Ramos (cell line): Measurements from ENCODE around the gene SSX2IP.

Experiments
- in situ Hi-C: fragments of 300-500 bp; cut with MboI; formaldehyde crosslinking; loops from one replicate; pipeline ENCODE4 v1.14.3; 2022; ENCODE audit warnings: low sequenced_read_pairs; ENCODE audit not compliant: unreplicated experiment

Gene SSX2IP

DNA sequence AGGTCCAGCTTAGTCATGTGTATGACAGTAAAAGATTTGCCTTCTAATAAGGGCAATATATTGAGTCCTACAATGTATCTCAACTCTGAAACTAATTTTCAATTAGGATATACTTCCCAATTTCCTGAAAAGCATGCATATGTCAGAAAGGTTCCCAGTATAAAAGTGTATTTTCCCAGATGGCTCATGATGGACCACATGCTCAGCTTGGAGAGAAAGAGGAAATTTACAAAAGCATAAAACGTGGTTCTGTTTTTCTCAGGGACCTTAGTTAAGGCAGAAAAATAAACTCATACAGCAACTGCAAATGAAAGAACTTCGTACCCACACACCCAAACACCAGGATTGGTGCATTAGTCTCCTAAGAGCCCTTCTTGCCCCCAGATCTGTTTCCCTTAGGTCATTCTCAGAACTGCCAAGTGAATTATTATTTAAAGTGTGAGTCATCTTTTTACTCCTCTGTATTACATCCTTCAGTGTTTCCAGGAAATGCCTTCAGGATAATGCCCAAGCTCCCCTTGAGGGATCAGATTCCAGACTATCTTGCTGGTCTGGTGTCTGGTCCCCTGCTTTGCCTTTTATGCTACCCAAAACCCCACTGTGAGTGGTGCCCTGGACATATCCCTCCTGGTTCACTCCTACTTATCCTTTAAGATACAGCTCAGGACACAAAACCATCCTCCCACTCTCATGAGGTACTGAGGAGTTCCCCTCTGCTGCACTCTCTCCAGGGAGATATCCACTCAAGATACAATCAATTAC, 57.4 kb downstream of the SSX2IP start:
- in situ Hi-C loops = loop anchor here (10.0 kb wide), 1 partner anchor 122 kb away; no protein-coding TSS in a partner anchor

DNA sequence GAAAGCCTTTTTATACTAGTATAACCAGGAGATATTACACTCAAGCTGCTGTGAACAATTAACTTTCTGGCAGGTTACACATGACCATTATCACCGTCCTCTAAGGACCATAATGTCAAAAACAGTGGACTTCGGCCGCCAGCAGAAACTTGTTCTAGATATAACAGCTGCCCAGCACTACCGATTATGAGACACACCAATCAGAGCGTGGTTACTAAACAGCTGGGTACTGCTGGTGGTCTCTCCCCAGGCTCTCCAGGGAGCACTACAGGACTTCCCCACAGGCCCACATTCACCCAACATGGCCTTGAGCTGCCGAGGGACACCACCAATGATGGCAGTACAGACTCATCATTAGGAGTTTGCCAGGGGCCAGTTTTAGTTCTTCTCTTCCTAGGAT, 58.1 kb downstream of the SSX2IP start:
- in situ Hi-C loops = loop anchor here (10.0 kb wide), 1 partner anchor 123 kb away; no protein-coding TSS in a partner anchor

DNA sequence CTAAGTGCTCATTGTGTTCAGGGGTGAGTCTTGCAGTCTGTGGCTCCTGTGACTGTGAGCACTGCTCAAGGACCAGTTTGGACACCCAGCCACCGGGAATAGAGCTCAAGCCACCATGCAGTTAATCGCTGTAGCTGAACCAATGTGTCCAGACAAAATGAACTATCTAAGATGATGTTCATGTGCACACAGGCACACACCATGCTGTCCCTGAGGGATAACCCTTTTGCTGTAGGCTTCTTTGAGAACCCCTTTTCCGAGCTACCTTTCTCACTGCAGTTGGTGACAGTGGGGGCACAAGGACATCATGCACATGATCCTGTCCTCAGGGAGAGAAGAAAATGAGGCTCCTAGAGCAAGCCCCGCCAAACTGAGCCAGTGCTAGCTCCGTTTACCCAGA, 65.4 kb downstream of the SSX2IP start:
- in situ Hi-C loops = loop anchor here (10.0 to 25.0 kb wide), 3 partner anchors 180 to 713 kb away; partner anchors contain the start of gene PRKACB

DNA sequence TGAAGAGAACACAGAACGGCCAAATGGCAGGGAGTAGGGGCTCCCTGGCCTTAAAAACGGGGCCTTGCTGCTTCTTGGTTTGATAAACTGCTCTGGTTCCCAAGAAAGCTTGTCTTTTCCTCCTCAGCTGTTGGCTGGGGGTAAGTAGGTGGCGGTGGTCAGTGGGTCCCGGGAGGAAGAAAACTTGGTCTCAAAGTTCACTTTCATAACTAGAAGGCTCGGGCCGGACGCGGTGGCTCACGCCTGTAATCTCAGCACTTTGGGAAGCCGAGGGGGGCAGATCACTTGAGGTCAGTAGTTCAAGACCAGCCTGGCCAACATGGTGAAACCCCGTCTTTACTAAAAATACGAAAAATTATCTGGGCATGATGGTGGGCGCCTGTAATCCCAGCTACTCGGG, 68.7 kb downstream of the SSX2IP start:
- in situ Hi-C loops = loop anchor here (10.0 to 25.0 kb wide), 3 partner anchors 177 to 709 kb away; partner anchors contain the start of gene PRKACB

DNA sequence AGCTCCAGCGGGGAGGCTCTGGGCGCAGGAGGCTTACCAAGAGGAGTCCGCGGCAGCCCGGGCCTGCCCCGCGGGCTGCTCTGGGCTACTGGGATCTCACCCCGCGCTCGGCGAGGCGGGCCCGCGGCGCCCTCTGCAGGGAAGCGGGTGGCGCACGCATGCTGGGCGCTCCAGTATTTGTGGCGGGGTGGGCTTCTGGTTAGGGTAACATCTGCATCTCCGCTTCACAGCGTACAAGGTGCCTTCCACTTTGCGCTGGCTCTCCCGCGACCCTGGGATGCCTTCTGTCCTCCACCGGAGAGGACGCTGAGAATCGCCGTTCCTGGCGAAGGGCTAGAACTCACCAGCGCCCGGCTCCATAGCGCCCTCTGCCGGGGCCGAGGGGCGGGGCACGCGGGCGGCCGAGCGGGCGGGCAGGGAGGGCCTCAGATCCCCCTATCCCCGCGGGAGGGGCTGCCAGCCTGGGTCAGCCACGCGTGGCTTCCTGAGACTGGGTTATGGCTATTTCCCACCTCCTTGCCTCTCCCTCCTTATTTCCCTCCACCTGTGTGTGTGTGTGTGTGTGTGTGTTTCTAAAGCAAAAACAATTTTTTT, 69.4 kb downstream of the SSX2IP start:
- in situ Hi-C loops = loop anchor here (10.0 to 25.0 kb wide), 3 partner anchors 176 to 709 kb away; partner anchors contain the start of gene PRKACB

DNA sequence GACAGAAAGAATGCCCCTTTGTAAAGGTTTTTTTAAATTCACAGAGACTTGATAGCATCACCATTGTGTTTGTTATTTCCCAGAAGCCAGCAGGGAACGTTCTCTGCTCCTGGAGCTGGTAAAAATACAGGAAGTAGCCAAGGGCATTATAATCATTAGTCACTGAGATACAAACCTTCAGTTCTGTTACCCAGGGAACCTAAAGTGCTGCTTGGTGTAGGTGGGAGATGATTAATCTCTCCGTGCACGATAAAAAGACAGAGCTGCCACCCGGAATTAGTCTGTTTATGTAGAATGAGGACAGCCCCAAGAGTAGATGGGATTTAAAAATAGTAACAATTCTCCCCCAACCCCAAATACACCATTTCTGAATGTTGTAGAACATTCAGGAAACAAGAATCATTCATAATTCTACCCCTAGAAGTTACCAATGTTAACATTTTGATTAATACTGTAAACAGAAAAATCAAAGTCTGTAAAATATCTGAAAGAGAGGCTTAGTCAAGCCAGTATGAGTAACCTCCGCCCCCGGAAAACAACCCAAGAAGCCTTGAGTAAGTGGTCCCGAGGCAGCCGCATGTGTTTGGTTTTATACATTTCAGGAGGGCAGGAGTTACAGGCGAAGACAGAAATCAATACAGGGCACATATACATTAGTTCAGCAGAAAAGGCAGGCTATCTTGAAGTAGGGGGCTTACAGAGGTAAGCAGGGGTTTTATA, 70.7 kb downstream of the SSX2IP start:
- in situ Hi-C loops = loop anchor here (10.0 to 25.0 kb wide), 3 partner anchors 175 to 707 kb away; partner anchors contain the start of gene PRKACB

DNA sequence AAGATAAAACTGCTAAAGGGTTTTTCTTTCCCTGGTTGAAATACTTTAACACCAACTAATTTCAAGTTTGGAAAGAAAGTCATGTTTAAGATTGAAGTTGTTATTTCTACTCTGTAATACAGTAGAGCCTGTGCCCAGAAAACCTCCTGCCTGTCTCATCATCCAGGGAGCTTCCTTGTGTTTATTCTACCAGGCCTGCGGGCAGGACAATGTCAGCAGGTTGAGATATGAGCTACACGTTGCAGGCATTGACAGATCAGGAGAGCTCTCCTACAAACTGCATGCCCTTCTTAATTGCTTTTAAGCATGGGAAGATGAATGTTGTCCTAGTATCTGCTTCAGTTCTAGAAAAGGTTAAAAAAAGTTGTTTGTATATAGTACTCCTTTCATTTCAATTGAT, 72.9 kb downstream of the SSX2IP start:
- in situ Hi-C loops = loop anchor here (25.0 kb wide), 2 partner anchors 480 to 705 kb away; partner anchors contain the start of gene PRKACB

DNA sequence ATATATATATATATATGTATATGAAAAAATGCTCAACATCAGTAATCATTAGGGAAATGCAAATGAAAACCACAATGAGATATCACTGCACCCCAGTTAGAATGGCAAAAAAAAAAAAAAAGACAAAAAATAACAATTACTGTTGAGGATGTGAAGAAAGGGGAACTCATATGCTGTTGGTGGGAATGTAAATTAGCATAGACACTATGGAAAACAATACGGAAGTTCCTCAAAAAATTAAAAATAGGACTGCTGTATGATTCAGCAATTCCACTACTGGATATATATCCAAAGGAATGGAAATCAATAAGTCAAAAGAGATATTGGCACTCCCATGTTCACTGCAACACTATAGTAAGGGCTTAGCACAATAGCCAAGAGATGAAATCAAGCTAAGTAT, 74.5 kb downstream of the SSX2IP start:
- in situ Hi-C loops = loop anchor here (25.0 kb wide), 2 partner anchors 478 to 703 kb away; partner anchors contain the start of gene PRKACB

DNA sequence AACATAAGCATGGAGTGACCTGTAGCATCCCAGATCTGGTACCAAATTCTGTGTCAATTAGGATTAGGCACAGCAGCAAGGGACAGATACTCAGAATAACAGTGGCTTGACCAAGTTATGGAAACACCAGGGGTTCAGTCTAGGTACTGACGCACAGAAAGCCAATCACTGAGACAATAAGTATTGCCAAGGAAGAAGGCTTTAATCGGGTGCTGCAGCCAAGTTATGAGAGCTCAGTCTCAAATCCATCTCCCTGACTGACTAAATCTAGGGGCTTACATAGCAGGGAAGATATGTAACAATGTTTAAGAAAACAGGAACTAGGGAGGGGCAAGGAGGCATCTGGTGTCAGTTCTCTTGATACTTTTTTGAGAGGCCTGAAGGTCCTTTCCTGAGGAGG, 76.4 kb downstream of the SSX2IP start:
- in situ Hi-C loops = loop anchor here (25.0 kb wide), 2 partner anchors 477 to 702 kb away; partner anchors contain the start of gene PRKACB

DNA sequence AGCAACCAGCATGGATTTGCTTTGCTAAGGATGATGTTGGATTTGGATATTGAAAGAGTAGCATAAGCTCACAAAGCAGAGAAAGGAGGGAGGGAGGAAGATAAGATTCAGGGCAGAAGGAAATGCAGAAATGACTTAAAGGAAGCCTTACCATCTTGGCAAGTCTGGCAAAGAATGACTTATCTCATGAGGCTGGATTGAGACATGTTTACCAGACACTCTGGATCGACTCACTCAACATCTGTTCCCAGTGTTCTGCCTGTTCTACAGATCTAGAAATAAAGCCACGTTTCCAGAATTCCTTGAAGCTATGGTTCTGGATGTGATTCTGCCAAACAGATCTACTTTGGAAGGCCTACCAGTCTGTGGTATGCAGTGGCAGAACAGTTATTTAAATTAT, 77.2 kb downstream of the SSX2IP start:
- in situ Hi-C loops = loop anchor here (25.0 kb wide), 2 partner anchors 476 to 701 kb away; partner anchors contain the start of gene PRKACB

DNA sequence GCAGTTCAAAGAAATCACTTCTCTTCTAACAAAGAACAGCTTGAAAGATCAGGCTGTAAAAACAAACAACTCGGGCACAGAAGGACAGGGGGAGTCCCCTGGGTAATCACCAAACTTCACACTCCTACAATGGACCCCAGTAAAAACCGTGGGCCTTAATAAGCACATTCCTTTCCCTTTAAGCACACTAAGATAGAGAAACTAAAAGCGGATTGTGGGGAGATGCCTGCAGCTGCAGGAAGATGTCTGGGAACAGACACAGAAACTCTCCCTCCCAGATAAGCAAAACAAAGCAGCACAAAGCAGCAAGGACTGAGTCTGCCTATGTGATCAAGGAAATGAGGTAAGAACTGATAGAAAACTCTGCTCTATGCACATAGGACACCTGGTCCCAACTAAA, 78.5 kb downstream of the SSX2IP start:
- in situ Hi-C loops = loop anchor here (25.0 kb wide), 2 partner anchors 474 to 699 kb away; partner anchors contain the start of gene PRKACB

DNA sequence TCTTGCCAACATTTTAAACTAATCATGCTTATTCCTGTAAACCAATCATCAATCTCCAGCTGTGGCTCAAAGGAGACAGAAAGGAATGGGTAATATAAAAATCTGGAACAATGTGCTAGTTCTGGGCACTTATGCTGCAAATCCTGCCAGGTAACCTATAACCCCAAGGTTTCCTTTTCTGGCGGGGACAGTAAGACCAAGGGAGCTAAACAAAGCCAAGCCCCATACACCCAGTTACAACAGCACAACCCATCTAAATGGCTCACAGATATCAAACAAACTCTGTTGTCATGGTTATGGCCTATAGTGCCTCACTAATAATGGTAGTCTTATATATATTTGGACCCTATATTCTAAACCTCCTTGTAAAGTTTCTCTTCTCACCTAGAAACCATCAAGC, 79.2 kb downstream of the SSX2IP start:
- in situ Hi-C loops = loop anchor here (25.0 kb wide), 2 partner anchors 474 to 699 kb away; partner anchors contain the start of gene PRKACB

DNA sequence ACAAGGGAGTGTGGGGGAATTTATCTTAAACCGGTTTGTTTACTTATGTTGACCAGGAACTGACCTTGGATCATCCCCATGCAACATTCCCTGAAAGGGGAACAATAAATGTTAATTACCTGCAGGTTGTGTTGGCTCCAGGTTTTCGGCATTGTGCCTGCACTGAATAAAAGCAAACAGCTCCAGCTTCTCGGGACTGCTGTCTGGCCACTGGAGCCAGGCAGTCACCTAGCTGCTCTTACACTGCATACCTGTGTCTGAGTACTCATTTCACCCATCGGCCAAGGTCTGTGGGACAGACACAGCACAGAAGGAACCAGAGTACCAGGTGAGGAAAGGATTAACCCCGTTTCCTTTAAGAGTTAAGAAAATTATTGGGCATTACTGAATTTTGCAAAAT, 83.3 kb downstream of the SSX2IP start:
- in situ Hi-C loops = loop anchor here (25.0 kb wide), 2 partner anchors 470 to 695 kb away; partner anchors contain the start of gene PRKACB

DNA sequence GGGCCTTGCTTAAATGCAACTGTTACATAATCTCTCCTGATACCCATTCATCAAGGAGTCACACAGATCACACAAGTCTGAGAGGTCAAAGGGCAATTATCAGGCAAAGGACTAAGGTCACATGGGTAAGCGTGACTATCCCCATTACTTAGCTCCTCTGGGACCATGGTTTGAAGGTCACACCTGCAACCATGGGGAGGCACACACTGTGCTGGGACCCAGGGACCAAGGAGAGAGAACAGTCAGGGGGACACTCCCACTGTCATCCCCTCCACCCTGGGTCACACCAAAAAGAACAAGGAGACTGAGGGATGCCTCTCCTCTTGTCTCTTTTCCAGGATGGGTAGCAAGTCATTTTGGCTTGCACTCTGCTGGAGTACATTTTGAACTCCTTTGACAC, 85.1 kb downstream of the SSX2IP start:
- in situ Hi-C loops = loop anchor here (25.0 kb wide), 2 partner anchors 468 to 693 kb away; partner anchors contain the start of gene PRKACB

DNA sequence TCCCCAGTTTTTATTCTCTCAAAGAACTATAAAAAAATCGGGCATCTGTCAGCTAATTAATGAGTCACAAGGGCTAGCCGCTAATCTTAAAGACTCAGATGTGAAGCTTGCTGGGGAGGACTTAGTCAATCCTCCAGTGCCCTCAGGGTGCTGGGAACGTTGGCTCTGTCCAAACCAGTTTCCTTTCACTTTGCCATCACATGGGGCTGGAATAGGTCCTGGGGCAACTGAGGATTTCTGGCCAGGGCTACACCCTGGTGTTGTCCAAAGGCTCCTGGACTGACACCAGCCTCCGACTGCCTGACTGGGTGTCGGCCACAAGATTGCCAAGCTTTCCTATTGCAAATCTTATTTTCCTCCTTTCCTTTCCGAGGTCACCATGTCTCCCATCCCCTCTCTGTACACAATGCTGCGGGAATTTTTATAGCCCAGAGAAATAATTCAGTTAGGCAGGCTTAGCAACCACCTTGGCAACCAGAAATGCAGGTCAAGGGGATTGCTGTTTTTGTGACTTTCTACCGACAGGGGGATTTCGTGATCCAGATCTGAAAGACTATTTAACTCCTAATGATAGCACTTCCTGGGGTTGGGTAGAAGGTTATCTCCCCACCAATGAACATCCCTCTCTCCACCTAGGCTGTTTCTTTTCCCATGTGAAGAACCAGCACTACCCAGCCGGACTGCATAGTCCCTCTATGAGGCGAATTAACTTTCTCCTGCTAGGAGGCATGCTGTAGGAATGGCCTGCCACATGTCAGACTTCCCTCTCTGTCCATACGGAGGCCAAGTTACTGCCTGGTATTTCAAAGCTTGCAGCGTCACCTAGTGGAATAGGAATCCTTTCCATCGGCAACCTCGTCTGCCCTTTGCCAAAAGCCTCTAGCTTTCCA, 86.1 kb downstream of the SSX2IP start:
- in situ Hi-C loops = loop anchor here (25.0 kb wide), 2 partner anchors 467 to 692 kb away; partner anchors contain the start of gene PRKACB

DNA sequence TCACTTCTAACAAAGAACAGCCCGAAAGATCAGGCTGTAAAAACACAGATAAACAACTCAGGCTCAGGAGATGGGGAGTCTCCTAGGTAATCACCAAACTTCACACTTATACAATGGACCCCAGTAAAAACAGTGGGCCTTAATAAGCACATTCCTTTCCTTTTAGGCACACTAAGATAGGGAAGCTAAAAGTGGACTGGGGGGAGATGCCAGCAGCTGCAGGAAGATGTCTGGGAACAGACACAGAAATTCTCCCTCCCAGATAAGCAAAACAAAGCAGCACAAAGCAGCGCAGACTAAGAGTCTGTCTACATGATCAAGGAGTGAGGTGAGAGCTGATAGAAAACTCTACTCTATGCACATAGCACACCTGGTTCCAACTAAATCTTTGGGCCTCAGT, 87.0 kb downstream of the SSX2IP start:
- in situ Hi-C loops = loop anchor here (25.0 kb wide), 2 partner anchors 466 to 691 kb away; partner anchors contain the start of gene PRKACB

DNA sequence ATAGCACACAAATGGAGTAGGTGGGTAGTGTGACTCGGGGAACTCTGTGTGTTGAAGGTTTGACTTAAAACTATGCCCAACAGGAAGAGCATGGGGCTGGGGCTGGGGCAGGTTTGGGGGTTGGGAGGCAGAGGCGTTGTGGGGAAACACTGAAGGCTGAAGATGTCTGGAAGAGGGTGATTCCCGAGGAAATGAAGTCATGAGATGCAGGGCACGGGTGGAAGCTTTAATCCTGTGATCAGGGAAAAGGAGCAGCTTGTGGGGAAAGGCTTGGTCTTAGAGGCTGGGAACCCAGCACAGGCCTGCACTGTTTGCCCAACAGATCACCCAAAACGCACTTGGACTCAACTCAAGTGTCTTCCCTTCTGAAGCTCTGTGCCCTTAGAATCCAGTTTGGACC, 89.5 kb downstream of the SSX2IP start:
- in situ Hi-C loops = loop anchor here (25.0 kb wide), 2 partner anchors 463 to 688 kb away; partner anchors contain the start of gene PRKACB

DNA sequence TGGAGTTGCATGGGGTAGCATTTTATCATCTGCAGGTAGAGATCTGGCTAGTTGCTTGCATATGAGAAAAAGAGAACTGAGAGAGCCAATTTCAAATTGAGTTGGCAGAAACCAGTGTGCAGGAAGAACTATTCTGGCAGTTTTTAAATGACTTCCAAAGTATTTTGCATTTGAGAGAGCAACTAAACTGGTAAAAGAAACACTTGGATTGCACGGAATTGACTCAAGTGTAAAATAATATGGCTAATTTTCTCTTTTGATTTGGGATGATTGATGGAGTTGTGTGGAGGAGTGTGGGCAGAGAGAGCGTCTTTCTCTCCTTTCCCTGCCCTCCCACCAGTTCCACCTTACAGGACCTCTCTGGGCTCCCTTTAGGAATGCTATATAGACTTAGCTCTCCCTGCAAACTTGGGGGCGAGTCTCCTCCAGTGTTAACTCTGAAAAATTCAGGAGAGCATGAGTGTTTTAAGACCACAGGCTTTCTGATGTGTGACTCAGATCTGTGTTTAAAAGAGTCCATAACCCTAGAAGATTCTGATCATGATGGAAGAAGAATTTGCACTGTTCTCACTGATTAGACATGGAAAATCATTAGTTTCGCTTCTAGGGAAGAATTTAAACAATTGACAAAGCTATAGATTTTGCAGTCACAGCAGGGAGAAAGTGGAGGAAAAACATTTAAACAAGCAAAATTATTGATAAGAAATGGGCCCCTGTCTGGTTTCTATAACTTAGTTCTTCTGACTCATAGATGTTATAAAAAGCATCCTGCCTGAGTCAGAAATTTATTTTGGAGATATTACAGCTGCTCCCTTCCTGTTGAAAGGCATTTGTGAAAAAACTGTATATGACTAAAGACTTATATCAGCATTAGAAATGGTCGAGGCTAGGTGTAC, 91.2 kb downstream of the SSX2IP start:
- in situ Hi-C loops = no loop called here
